H1 (cell line): Measurements from ENCODE around the gene ING4. TPM values are rescaled to one million over a fixed set of nuclear protein-coding genes. Genes with fewer than 3 reads are reported as not detected.
A peak's percentile ranks its signal among the peaks of the same experiment; 100 is the strongest.

Source experiments
- CTCF ChIA-PET: fragments of 300-600 bp; sonication (Branson Sonifier 250); formaldehyde crosslinking; loops from one replicate; lab custom pipeline; 2021; ENCODE audit not compliant: partially characterized antibody; lab: Charles Lee
- POLR2A ChIA-PET: fragments of 300-600 bp; sonication (Branson Sonifier 250); formaldehyde crosslinking; loops from one replicate; lab custom pipeline; 2021; ENCODE audit warnings: inconsistent platforms; ENCODE audit not compliant: partially characterized antibody; lab: Charles Lee
- DNase-seq, 2 experiments: peaks; one replicate each; pipeline versions ENCODE4 v3.0.0 to v3.0.0-alpha.2; 2010 to 2022; ENCODE audit warnings: low spot score in 2 of 2, low read depth in 1 of 2, mixed read lengths in 1 of 2
- FAIRE-seq: peaks from 2 replicates; lab custom pipeline; 2011; peaks lifted over from hg19 to GRCh38; lab: Jason Lieb, UNC
- H2AFZ ChIP-seq: 2 replicates; pipeline ENCODE4 v1.8.1; 2012; ENCODE audit warnings: low read length, inconsistent platforms
- H2AK5ac ChIP-seq: 2 replicates; pipeline ENCODE4 v1.6.1; 2013; ENCODE audit warnings: low read depth, low read length
- H2BK120ac ChIP-seq: replicated peaks from 2 replicates; pipeline ENCODE3; 2013; ENCODE audit warnings: low read depth, low read length, inconsistent platforms
- H2BK12ac ChIP-seq: 2 replicates; pipeline ENCODE4 v1.6.1; 2013; ENCODE audit warnings: low read depth, low read length
- H2BK15ac ChIP-seq: 2 replicates; pipeline ENCODE4 v1.6.1; 2013; ENCODE audit warnings: low read length
- H2BK20ac ChIP-seq: 2 replicates; pipeline ENCODE4 v1.6.1; 2013; ENCODE audit warnings: low read length
- H2BK5ac ChIP-seq: 2 replicates; pipeline ENCODE4 v1.6.1; 2013; ENCODE audit warnings: low read depth, low read length
- H3K14ac ChIP-seq: 2 replicates; pipeline ENCODE4 v1.6.1; 2013; ENCODE audit warnings: inconsistent platforms; ENCODE audit not compliant: insufficient read length
- H3K18ac ChIP-seq: 2 replicates; pipeline ENCODE4 v1.6.1; 2013; ENCODE audit warnings: low read length; ENCODE audit errors: extremely low read depth
- H3K23ac ChIP-seq: 2 replicates; pipeline ENCODE4 v1.6.1; 2013; ENCODE audit warnings: inconsistent platforms; ENCODE audit not compliant: insufficient read length
- H3K23me2 ChIP-seq: 2 replicates; pipeline ENCODE4 v1.6.1; 2013; ENCODE audit warnings: low read depth, low read length
- H3K27ac ChIP-seq: 2 replicates; pipeline ENCODE4 v1.6.1; 2011; ENCODE audit warnings: low read depth, low read length, inconsistent platforms
- H3K27me3 ChIP-seq, 4 experiments: replicated peaks in 1 of 4; 1 replicate in 1 of 4; 2 replicates in 3 of 4; pipeline versions ENCODE4 v1.6.1 to v1.8.1; 2011 to 2013; ENCODE audit warnings: low read length in 3 of 4, mild to moderate bottlenecking in 3 of 4, inconsistent platforms in 2 of 4, mixed read lengths in 2 of 4, moderate library complexity in 1 of 4; ENCODE audit not compliant: control insufficient read depth in 3 of 4, insufficient read depth in 3 of 4; ENCODE audit errors: extremely low read depth in 1 of 4
- H3K36me3 ChIP-seq, 4 experiments: 2 replicates each; pipeline versions ENCODE4 v1.6.1 to v1.8.1; 2011 to 2013; ENCODE audit warnings: mild to moderate bottlenecking in 4 of 4, low read length in 3 of 4, moderate library complexity in 2 of 4, control low read depth in 1 of 4, inconsistent platforms in 1 of 4; ENCODE audit not compliant: insufficient read depth in 4 of 4, control insufficient read depth in 2 of 4
- H3K4ac ChIP-seq: replicated peaks from 2 replicates; pipeline ENCODE3; 2013; ENCODE audit warnings: low read length, low read depth, mixed read lengths, inconsistent platforms; ENCODE audit not compliant: insufficient read length
- H3K4me1 ChIP-seq, 4 experiments: replicated peaks in 1 of 4; 1 replicate in 1 of 4; 2 replicates in 3 of 4; pipeline versions ENCODE4 v1.6.1 to v1.8.1; 2011 to 2013; ENCODE audit warnings: low read length in 3 of 4, inconsistent platforms in 2 of 4, mixed read lengths in 1 of 4; ENCODE audit not compliant: insufficient read depth in 4 of 4, control insufficient read depth in 3 of 4
- H3K4me2 ChIP-seq, 2 experiments: 2 replicates each; pipeline versions ENCODE4 v1.6.1 to v1.8.1; 2011 to 2013; ENCODE audit warnings: low read depth in 2 of 2, low read length in 2 of 2, control low read depth in 1 of 2, inconsistent platforms in 1 of 2, mild to moderate bottlenecking in 1 of 2; ENCODE audit not compliant: insufficient read depth in 1 of 2
- H3K4me3 ChIP-seq, 4 experiments: fragments of 200-600, 300-600 bp in 1 of 4; sonication (generic), shearing (Covaris generic), sonication (Bioruptor Twin) in 1 of 4; 2 replicates each; pipeline versions ENCODE4 v1.5.1 to v1.8.1; 2011 to 2016; ENCODE audit warnings: low read length in 4 of 4, low read depth in 3 of 4, control low read depth in 2 of 4, inconsistent platforms in 2 of 4, mild to moderate bottlenecking in 2 of 4, mixed read lengths in 1 of 4, moderate library complexity in 1 of 4; ENCODE audit not compliant: insufficient read depth in 2 of 4; ENCODE audit errors: extremely low read depth in 1 of 4
- H3K56ac ChIP-seq: replicated peaks from 2 replicates; pipeline ENCODE3; 2013; ENCODE audit warnings: low read depth, mild to moderate bottlenecking, mixed read lengths, low read length, inconsistent platforms; ENCODE audit not compliant: insufficient read length
- H3K79me1 ChIP-seq: 2 replicates; pipeline ENCODE4 v1.6.1; 2013; ENCODE audit warnings: low read depth, low read length, control low read depth
- H3K79me2 ChIP-seq, 2 experiments: 2 replicates each; pipeline versions ENCODE4 v1.6.1 to v1.8.1; 2012 to 2013; ENCODE audit warnings: low read length in 2 of 2, mild to moderate bottlenecking in 2 of 2, inconsistent platforms in 1 of 2; ENCODE audit not compliant: insufficient read depth in 2 of 2, control insufficient read depth in 1 of 2
- H3K9ac ChIP-seq, 4 experiments: replicated peaks in 1 of 4; 1 replicate in 1 of 4; 2 replicates in 3 of 4; pipeline versions ENCODE4 v1.6.1 to v1.8.1; 2011 to 2013; ENCODE audit warnings: low read depth in 3 of 4, low read length in 3 of 4, control low read depth in 2 of 4, mild to moderate bottlenecking in 2 of 4, moderate library complexity in 2 of 4, inconsistent platforms in 1 of 4; ENCODE audit errors: extremely low read depth in 1 of 4
- H3K9me3 ChIP-seq, 2 experiments: 2 replicates each; pipeline versions ENCODE4 v1.6.1 to v1.8.1; 2012 to 2013; ENCODE audit warnings: mild to moderate bottlenecking in 2 of 2, moderate library complexity in 2 of 2, control low read depth in 1 of 2, inconsistent platforms in 1 of 2, low read depth in 1 of 2, low read length in 1 of 2, mixed read lengths in 1 of 2; ENCODE audit not compliant: insufficient read depth in 2 of 2
- H4K20me1 ChIP-seq, 2 experiments: replicated peaks in 1 of 2; 2 replicates each; pipeline versions ENCODE3 to v1.8.1; 2011 to 2013; ENCODE audit warnings: inconsistent platforms in 2 of 2, low read length in 2 of 2, mild to moderate bottlenecking in 1 of 2; ENCODE audit not compliant: insufficient read depth in 2 of 2, control insufficient read depth in 1 of 2
- H4K5ac ChIP-seq: 2 replicates; pipeline ENCODE4 v1.6.1; 2013; ENCODE audit warnings: low read length, low read depth, mixed read lengths, inconsistent platforms; ENCODE audit not compliant: insufficient read length
- H4K8ac ChIP-seq: 2 replicates; pipeline ENCODE4 v1.8.0; 2013; ENCODE audit warnings: mild to moderate bottlenecking, moderate library complexity, low read length, inconsistent platforms; ENCODE audit not compliant: insufficient read depth; ENCODE audit errors: extremely low read depth
- H4K91ac ChIP-seq: replicated peaks from 2 replicates; pipeline ENCODE3; 2013; ENCODE audit warnings: low read length, mixed read lengths, inconsistent platforms; ENCODE audit not compliant: insufficient read length
- ASH2L ChIP-seq: fragments of 200-600, 300-600 bp; sonication (generic); IDR thresholded peaks from one replicate; pipeline ENCODE4 v1.7.1; 2017; ENCODE audit warnings: low read length
- BCL11A ChIP-seq, 2 experiments: IDR thresholded peaks; one replicate each; pipeline ENCODE4 v1.6.1; 2011; ENCODE audit warnings: low read depth in 2 of 2, low read length in 2 of 2, mild to moderate bottlenecking in 2 of 2
- EZH2 ChIP-seq: fragments of 200-600 bp; sonication (generic); IDR thresholded peaks from 2 replicates; pipeline ENCODE4 v1.7.1; 2012; ENCODE audit warnings: low read depth, mild to moderate bottlenecking, moderate library complexity, low read length, inconsistent platforms; ENCODE audit not compliant: severe bottlenecking
- FOSL1 ChIP-seq: IDR thresholded peaks from 2 replicates; pipeline ENCODE4 v1.6.1; 2011; ENCODE audit warnings: mild to moderate bottlenecking, low read depth, low read length, moderate library complexity; ENCODE audit not compliant: insufficient read depth
- GTF2F1 ChIP-seq: IDR thresholded peaks from 2 replicates; pipeline ENCODE4 v1.6.1; 2012; ENCODE audit warnings: low read depth, low read length, improper control_type of control experiment, borderline replicate concordance
- SUZ12 ChIP-seq: fragments of 200-600 bp; sonication (generic); IDR thresholded peaks from 2 replicates; pipeline ENCODE4 v1.6.1; 2012; ENCODE audit warnings: mild to moderate bottlenecking, inconsistent platforms, low read length, moderate library complexity, mixed read lengths
- WGBS, 2 experiments: shearing (Covaris generic) in 1 of 2; methylation state at CpG; one replicate each; pipeline versions ENCODE4 v1.1.6 to v1.1.7; 2013 to 2015; ENCODE audit warnings: low lambda C conversion rate in 2 of 2, mixed read lengths in 2 of 2, inconsistent platforms in 1 of 2, low coverage in 1 of 2, missing lambda C conversion rate in 1 of 2; ENCODE audit not compliant: insufficient replicate concordance in 2 of 2, insufficient coverage in 1 of 2, insufficient read length in 1 of 2; ENCODE audit errors: extremely low coverage in 1 of 2, missing lambda C conversion rate in 1 of 2; 5-methylcytosine and 5-hydroxymethylcytosine counted together
- polyA plus RNA-seq, 7 experiments: library from polyadenylated mRNA; depleted of rRNA in 3 of 7; stranded (reverse) in 5 of 7; unstranded in 2 of 7; fragments of >200 nt in 5 of 7; fragments of 200-250 nt in 2 of 7; gene quantifications; 1 replicate in 5 of 7; 2 replicates in 1 of 7; 4 replicates in 1 of 7; pipeline versions ENCODE4 v1.2.1 to v1.2.3, GENCODE V29; 2011 to 2013; ENCODE audit warnings: missing spikeins in 2 of 7, mixed read lengths in 2 of 7
- total RNA-seq: library from RNA; stranded (reverse); fragmentation: NEBNext Ultra II Directional; extraction: Animal tissue kit (Norgen Biotek cat#: 25700); gene quantifications from 2 replicates; pipeline ENCODE4 v1.2.1, GENCODE V29; 2021

The ING4 gene
- total and polyA plus RNA-seq, 2 of the 8 experiments (the other 6 are each of a cell fraction or from before 2014, with no cell fraction given): 22.9 to 28.6 TPM

- Histone ChIP-seq H2BK20ac (no peak overlapping the region), H2BK15ac (peak overlapping the region; percentile 97), H3K4me2 (peak overlapping the region; percentile 84 to 99), H4K8ac (no peak overlapping the region), H4K91ac (no peak overlapping the region), H3K36me3 (peaks cover 0 to 3% (median under 1%) of the 10 kb centered on the region in 4 experiments; a peak in 1 of 8 replicates), H2BK5ac (peak overlapping the region; percentile 7; the same call in 1 of the 2 replicates), H2AFZ (peak overlapping the region; percentile 60; the same call in 1 of the 2 replicates), H2BK120ac (no peak overlapping the region), H3K79me2 (no peaks in the 10 kb centered on the region), H2BK12ac (peak overlapping the region; percentile 87; the same call in 1 of the 2 replicates), H3K23ac (no peak overlapping the region), H4K20me1 (no peaks in the 10 kb centered on the region), H3K4me3 (peak overlapping the region; percentile 72 to 90 (median 72)), H3K56ac (no peak overlapping the region), H2AK5ac (0 out of 2 replicates have a peak overlapping the region, but pooled peaks have one; percentile 75), H4K5ac (no peak overlapping the region), H3K4ac (no peak overlapping the region), H3K27ac (no peak overlapping the region), H3K14ac (no peak overlapping the region), H3K9ac (peak overlapping the region in 1 of 4 experiments; percentile 68; a peak in 2 of 7 replicates), H3K4me1 (peaks cover 0 to 12% (median 9%) of the 10 kb centered on the region in 4 experiments; a peak in 5 of 7 replicates)
- no peak for FAIRE-seq
- DNase-seq: no peak
- 15% methylated on average over 12 of the region's 16 CpGs; no CpG with 5 or more reads in 1 of the 2 experiments for WGBS, 2 experiments
- TF ChIP-seq FOSL1: no peak
- 0 out of 2 replicates have a peak, but pooled peaks have one; percentile 29 for TF ChIP-seq SUZ12
- no peak for TF ChIP-seq BCL11A (IDR thresholded peaks at IDR 0.05; ENCODE audit: low read depth in 2 of 2, low read length in 2 of 2)
- TF ChIP-seq EZH2: no peak
- TF ChIP-seq GTF2F1: no peak
- peak; percentile 0 for TF ChIP-seq ASH2L
- TF ChIP-seq, all 59 proteins: peak for 2
- ChIA-PET POLR2A (interaction anchor here (0.6 to 3.1 kb wide), 23 partner anchors 9 to 165 kb away, joined by 3 to 32 read pairs (median 4); partner anchors contain the start of genes CDCA3, GAPDH, PTMS and USP5), CTCF (interaction anchor here (0.5 to 4.5 kb wide), 23 partner anchors 9 to 173 kb away, joined by 3 to 39 read pairs (median 4); partner anchors contain the start of genes MLF2 and ZNF384)
- no peaks in the 10 kb centered on the region for H3K9me3 ChIP-seq
- H3K27me3 ChIP-seq: peaks cover 0 to 16% (median 14%) of the 10 kb centered on the region in 4 experiments; a peak in 6 of 7 replicates
- peak overlapping the region; percentile 71 for H3K18ac ChIP-seq
- no peaks in the 10 kb centered on the region; the same call in 1 of the 2 replicates for H3K79me1 ChIP-seq
- peaks cover 16% of the 10 kb centered on the region for H3K23me2 ChIP-seq
These were observed 36.5 kb upstream of the ING4 start for GRCh38 chr12:6699259-6699988.
